GM19468 (cell line): ENCODE measurements around the gene DOCK8.
"Not testable (repeated sequence)": the region's sequence is repeated elsewhere in the genome, so short reads cannot be mapped to it uniquely, and the experiment has no call there.

ENCODE experiments used
- ATAC-seq: cut with Tn5 transposase; IDR thresholded peaks from one replicate; pipeline ENCODE4 v1.9.1; 2021; ENCODE audit warnings: mild to moderate bottlenecking, moderate library complexity, moderate number of reproducible peaks; ENCODE audit not compliant: unreplicated experiment; ENCODE audit errors: extremely low read depth

Gene DOCK8

DNA sequence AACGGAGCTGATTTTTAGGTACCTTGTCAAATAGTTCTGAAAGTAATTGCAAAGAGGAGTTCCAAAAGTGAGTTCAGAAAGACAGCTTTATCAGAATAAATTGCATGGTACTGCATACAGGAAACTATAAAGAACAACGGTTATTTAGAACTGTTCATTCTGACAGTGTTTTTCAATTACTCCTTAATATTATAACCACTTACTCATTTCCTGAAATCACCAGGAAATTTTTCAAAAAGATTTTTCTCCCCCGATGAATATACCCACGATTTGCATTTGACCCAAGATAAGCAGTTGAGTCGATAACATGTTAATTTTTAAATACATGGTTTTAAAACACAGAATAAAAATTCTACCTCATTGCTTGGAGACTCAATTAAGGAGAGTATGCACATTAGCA, 9.4 kb downstream of the DOCK8 start:
- no peak for ATAC-seq

DNA sequence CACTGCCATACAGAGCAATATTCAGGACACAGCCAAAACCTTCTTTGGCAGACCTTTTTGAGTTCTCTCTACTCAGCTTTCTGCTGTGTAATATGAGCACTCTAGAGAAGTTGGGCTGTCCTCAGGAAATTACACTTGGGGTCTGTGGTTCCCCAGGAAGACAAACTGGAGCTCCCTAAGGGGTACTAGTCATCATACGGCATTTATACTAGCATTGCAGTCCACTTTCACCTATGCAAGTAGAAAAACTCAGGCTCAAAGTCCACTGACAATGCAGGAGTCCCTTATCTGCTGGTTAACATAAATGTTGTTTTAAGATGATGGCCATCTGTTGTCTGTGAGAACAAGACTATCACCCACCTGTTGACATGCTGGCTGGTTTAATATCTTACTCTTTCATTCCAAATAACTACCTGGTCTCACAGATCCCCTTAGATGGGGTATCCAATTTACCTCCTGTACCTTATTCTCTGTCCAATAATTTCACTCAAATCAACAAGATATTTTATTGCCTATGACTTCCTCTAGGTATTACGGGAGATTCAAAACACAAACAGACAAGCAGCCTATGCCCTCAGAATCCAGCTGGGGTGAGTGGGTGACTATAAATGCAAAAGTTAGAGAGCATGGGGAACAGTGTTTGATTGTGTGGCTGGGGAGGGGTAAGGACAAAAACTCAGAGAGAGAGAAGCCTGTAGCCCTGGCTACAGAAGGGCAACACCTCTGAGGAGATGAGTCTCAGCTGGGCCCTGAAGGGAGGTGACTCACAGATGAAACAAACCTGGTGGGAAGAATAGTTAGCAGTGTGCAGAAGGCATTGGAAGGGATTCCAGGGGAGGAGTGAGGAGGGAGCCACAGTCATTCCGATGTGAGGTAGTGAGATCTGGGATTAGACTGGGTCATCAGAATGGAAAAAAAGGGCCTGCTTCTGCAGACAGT, 10.2 kb downstream of the DOCK8 start:
- ATAC-seq = no peak

DNA sequence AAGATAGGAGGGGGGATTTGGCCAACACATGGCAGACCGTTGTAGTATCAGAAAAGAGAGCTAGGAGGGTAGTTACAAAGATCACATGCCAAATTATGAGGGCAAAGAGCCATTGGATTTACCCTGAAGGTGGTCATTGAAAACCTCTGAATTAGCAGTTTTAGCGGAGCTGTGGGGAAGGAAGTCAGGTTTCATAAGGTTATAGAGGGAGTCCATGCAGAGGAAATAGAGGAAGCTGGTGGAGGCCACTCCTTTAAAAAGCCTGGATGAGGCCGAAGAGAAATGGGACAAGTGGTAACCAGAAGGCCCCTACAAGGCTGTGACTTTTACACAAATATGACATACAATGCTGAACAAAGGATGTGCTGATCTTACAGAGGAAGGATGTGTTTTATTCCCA, 13.2 kb downstream of the DOCK8 start:
- no peak for ATAC-seq

DNA sequence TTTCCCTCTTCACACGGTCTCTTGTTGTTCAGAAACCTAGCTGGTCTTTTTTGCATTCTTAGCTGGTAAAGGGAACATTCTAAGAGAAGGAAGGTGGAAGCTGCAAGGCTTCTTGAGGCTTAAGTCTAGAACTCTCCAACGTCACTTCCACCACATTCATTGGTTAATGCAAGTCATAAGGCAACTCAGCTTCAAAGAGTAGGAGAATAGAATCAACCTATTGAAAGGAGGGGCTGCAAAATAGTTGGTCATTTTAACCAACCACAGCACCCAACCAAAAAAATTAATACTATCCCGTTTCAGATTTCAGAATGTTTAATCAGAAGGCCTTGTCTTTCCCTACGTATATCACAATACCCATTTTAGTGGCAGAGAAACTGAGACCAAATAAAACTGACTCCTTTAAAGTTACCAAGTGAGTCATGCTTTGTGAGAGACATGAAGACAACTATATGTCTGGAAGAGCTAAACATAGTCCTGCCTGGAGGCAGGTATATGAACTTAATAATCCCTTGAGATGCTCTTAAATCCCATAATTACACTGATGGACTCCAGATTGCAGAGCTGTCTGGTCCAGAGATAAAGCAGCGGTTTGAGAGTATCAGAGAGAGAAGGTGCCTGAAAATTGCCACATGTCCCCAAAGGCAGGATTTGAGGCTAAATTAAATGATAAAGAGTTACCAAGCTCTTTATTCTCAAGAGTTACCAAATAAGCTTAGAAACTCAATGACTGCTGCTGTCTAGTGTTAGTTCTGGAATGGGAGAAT, 14.4 kb downstream of the DOCK8 start:
- no peak for ATAC-seq

DNA sequence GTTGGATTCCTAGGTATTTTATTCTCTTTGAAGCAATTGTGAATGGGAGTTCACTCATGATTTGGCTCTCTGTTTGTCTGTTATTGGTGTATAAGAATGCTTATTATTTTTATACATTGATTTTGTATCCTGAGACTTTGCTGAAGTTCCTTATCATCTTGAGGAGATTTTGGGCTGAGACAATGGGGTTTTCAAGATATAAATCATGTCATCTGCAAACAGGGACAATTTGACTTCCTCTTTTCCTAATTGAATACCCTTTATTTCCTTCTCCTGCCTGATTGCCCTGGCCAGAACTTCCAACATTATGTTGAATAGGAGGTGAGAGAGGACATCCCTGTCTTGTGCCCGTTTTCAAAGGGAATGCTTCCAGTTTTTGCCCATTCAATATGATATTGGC, 17.0 kb downstream of the DOCK8 start:
- not testable (repeated sequence) for ATAC-seq

DNA sequence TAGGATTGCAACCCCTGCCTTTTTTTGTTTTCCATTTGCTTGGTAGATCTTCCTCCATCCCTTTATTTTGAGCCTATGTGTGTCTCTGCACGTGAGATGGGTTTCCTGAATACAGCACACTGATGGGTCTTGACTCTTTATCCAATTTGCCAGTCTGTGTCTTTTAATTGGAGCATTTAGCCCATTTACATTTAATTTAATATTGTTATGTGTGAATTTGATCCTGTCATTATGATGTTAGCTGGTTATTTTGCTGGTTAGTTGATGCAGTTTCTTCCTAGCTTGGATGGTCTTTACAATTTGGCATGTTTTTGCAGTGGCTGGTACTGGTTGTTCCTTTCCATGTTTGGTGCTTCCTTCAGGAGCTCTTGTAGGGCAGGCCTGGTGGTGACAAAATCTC, 19.0 kb downstream of the DOCK8 start:
- not testable (repeated sequence) for ATAC-seq

DNA sequence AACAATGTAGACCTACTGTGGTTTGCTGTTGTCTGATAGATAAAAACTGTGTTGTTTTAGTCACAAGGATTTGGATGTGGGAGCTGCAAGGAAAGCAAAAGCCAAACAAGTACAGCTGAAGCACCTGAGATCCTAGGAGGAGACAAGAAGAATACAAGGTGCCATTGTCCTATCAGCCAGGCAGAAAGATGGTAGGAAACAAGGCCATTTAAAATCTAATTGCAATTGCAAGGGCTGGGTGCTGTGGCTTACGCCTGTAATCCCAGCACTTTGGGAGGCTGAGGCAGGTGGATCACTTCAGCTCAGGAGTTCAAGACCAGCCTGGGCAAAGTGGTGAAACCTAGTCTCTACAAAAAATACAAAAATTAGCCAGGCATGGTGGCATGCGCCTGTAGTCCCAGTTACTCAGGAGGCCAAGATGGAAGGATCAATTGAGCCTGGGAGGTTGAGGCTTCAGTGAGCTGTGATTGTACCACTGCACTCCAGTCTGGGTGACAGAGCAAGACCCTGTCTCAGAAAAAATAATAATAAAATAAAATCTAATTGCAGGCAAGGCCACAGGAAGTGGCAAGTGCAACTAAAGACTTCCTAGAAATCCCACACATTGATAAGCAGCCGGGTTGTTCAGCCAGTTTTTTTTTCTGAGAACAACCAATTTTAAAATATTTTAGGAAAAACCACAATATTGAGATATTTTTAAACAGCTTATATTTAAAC, 22.6 kb downstream of the DOCK8 start:
- ATAC-seq = no peak

DNA sequence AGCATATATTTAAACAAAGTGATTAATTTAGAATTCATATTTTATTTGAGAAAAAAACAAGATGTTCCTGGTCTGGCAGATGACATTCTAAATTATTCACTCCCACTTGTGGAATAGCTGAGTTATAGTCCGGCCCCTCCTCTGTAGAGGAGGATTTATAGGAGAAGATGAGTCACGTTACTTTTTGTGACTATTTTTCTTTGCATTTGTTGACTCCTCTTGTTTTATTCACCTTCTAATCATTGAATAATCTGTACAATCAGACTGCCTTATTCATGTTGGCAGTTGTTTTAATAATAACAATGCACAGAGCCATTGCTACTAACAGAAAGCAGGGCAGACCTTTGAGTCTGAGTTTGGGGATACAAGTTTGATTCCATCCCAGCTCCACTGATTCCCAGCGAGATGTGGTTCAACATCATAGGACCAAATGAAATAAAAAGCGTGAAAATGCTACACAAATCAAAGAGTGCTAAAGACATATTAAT, 23.2 kb downstream of the DOCK8 start:
- no peak for ATAC-seq

DNA sequence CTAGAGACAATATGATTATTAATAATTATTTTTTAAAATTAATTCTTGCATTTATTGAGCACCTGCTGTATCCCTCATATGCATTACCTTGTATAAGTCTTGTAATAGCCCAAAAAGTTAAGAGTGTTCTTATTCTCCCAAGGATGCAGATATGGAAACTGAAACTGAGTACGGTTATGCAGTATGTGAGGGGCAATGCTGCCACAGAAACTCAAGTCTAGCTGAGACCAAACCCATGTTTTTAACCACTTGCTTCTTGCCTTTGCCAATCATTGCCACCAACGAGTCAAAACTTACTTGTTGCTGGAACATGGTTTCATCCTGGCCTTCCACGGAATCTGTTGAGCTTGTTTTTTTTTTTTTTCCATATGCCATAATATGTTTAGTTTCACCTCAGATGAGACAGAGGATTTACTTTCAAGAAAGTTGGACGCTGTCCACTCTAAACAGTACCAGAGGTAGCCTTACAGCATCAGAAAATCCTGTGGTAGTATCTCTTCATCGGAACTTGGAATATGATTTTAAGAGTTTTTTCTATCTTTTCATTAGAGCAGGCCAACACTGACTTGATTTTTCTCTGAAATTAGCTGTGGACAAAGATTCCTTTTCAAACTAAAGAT, 27.9 kb downstream of the DOCK8 start:
- no peak for ATAC-seq

DNA sequence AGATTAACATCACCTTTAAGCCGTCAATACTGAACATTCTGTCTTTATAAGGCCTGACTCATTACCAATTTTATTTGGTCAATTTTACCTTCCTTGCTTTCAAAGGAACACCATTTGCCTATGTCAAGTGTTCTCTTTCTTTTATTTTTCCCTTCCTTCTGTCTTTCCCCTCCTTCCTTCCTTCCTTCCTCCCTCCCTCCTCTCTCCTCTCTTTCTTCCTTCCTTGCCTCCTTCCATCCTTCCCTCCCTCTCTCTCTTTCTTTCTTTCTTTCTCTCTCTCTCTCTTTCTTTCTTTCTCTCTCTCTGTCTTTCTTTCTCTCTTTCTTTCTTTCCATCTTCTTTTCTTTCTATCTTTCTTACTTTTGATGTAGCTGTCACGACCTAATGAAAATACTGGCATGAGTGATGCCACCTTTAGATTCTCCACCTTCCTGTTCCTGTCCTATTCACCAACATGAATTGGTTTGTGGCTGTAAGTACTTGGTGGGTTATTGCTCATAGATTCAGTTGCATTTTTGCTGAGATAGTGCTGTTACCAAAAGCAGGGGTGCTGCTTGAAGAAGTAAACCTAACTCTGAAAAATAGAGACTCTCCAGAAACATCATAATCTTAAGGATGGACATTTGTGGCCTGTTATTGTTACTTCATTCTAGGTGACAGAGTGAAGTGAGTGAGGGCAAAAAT, 33.8 kb downstream of the DOCK8 start:
- no peak for ATAC-seq

DNA sequence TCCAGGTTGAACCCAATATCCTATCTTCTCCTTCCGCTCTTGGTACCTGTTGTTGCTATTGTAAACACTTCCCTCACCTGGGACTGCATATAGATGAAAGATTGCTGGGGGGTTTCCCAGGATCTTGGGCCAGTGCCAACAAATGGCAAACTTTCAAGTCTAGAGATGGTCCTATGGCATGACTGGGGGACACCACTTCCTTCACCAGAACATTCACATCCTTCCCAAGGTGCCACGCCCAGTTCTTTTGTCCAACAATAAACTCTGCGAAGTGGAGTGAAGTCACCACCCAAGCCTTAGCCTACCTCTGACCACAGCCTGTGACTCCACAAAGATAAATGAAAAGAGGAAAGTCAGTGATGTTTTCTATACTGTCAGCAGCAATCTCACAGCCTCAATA, 34.4 kb downstream of the DOCK8 start:
- no peak for ATAC-seq

DNA sequence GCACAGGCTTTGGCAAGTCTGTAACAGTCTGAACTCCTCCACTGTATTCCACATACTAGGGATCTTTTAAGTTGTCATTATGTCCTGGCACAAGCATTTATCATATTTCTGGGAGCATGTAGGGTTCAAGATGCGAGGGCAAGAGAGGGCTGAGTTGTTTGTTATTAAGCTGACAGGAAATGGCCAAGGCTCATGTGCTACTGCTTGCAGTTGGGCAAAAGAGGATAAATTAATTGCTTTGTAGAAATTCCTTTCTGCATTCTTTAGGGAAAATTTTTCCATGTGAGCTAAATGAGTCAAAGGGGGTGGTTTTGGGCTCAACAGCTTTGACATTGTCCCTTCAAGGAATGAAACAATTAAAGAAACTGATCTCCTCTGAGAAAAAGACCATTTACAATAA, 35.4 kb downstream of the DOCK8 start:
- ATAC-seq = no peak

DNA sequence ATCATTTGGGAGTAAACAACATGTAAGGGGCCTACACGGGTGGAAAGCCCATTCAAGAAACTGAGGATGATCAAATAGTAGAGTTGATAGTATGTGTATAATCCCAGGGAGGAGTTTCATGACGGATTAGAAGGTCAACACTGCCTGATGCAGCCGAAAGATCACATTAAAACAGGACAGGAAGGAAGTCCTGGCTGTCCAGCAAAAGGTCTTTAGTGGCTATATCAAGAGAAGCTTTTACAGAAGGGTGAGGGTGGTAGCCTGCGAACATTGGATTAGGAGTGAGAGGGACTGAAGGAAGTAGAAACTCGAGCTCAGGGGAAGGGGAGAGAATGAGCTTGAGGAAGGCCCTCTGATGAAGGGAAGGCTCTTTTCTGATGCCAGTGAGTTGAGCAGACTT, 36.0 kb downstream of the DOCK8 start:
- ATAC-seq = no peak

DNA sequence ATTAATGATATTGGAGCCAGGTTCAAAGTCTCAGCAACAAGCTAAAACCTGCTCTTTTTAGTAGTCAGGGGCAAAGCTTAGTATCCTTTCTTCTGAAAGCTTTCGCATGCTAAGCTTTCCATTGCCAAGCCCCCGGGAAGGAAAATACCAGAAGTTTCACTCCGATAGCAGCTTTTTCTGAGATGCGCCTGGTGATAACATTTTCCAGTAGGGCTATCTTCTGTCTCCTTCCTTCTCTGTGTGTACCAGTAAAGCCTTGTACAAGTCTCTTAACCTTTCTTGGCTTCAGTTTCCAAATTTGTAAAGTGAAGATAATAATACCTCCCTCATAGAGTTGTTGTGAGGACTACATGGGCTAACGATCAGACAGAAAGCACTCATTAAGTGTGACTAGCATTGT, 36.7 kb downstream of the DOCK8 start:
- ATAC-seq = no peak

DNA sequence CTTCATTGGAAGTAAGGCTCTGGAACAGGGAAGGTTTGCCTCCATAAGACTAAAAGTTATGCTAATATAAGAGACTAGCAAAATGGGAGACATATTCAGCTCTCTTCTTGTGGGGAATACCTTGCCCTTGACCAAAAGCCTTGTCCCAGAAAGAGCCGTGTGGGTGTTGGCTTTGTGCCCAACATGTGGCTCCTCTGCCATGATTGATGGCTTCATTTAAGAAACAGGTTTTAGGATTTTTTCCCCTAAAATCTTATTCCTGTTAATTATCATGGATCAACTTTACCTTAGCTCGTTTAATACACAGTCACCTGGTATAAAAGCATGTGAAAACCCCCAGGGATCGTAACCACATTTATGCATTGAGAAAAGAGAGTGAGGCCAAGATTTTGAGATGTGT, 38.9 kb downstream of the DOCK8 start:
- no peak for ATAC-seq

DNA sequence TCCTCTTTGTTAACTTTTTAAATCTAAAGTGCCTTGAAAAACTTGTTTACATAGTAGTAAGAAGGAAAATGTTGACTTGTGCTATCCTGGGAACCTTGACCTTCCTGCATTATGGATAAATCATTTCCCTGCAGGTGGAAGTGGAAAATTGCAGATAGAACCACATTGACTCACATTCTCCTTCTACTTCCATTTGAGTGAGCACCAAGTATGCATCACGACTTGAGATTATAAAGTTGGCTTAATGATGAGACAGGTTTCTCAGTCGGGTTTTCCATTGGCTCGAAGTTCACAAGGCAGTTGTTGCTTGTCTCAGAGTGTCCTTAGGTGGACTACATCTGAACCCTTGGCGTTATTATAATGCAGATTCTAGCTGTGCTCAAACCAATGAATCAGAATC, 39.9 kb downstream of the DOCK8 start:
- ATAC-seq = no peak

DNA sequence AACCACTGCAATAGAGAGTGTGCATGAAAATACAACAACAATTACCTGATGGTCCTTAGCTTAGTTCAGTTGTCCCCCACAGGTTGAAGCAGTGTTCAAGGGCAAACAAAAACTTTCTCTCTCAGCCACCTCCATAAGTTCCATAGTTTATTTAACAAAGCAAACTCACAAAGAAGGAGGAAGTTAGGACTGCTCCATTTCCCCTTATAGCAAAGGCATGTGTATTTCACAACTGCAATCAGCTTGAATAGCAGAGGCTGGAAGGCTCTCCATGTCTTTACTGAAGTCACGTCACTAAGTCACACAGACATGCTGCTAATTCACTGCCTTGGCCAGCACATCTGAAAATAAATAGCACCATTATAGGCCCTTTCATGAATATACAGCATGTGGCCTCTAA, 43.3 kb downstream of the DOCK8 start:
- no peak for ATAC-seq

DNA sequence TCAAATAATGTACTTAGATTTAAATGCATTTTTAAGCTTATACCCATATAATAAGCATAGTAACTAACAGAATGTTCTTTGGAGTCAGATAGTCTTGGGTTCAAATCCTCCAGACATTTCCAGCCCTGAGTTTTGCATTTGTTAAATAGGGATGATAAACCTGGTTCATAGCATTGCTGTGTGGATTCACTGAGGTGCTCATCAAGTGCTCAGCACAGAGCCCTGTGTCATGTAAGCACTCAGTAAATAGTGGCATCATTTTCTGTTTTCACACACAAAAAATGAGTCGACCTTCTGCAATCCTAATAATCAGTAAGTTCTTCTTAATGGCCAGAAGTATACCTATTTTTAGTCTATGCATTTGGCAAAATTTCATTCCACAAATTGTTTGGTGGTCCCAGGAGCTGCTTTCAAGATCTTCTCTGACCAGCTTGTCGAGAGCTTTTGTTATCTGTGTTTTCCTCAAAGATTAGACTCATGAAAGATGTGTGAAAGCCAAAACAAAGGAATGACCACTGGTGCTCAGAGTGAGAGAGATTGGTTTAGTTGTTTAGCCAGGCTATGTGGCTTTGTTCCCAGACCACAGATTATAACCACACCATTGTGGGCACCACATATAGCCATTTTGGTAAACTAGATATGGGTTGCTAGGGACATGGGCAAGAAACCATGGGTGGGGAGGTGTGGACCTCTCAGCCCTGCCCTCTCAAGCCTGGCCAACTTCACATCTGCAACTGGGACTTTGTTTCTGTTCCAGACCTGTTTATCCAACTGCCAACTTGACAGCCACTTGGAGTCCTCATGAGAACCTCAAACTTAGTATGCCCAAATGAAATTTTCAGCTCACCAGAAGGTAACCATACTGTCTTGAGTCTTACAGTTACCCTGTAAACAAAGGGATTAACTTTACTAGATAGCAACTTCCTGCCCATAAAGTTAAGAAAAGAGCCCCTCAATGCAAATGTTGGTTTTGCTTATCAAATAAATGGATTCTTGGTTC, 45.0 kb downstream of the DOCK8 start:
- ATAC-seq = no peak

DNA sequence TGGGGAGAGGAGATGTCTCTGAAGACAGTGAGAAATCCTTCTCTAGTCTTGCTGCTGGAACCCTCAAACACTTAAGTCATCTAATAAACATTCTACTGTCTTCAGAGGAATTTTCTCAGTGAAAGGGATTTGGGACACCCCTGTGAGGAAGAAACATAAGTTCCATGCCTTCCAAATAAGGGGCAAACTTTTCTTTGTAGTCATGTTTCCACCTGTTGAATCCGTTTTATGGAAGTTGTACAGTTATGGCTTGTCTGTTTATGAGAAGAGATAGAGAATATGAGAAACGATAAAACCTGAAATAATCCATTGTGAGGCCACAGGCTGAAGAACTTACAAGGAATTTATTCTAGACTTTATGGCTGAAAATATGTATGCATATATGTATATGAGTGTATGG, 49.6 kb downstream of the DOCK8 start:
- ATAC-seq = no peak
